WTC11 (cell line): ENCODE results near the gene ASMT.

Experiments used
- CBFB ChIP-seq: sonication (generic); formaldehyde crosslinking; IDR thresholded peaks from 2 replicates; pipeline ENCODE4 v1.8.1; 2022; ENCODE audit warnings: mild to moderate bottlenecking, low read depth, missing genetic modification reagents
- CTCF ChIP-seq: fragments of 200-600 bp; IDR thresholded peaks from 2 replicates; pipeline ENCODE4 v1.8.0; 2022; ENCODE audit warnings: antibody characterized with exemption
- FOXJ3 ChIP-seq: sonication (generic); formaldehyde crosslinking; IDR thresholded peaks from 2 replicates; pipeline ENCODE4 v1.9.0; 2021; ENCODE audit warnings: missing genetic modification reagents, mild to moderate bottlenecking, borderline replicate concordance
- HMGXB4 ChIP-seq: sonication (generic); formaldehyde crosslinking; IDR thresholded peaks from 2 replicates; pipeline ENCODE4 v1.8.1; 2023; ENCODE audit warnings: mild to moderate bottlenecking, moderate library complexity, missing genetic modification reagents
- NFATC4 ChIP-seq: fragments of 250-450 bp; sonication (Bioruptor Pico); IDR thresholded peaks from 2 replicates; pipeline ENCODE4 v1.9.0; 2021; ENCODE audit warnings: mild to moderate bottlenecking
- NFE2L1 ChIP-seq: sonication (generic); formaldehyde crosslinking; IDR thresholded peaks from 2 replicates; pipeline ENCODE4 v1.8.1; 2023; ENCODE audit warnings: missing genetic modification reagents
- NR1H2 ChIP-seq: sonication (generic); formaldehyde crosslinking; IDR thresholded peaks from 2 replicates; pipeline ENCODE4 v1.9.0; 2021; ENCODE audit warnings: mild to moderate bottlenecking, moderate library complexity, missing genetic modification reagents
- USF2 ChIP-seq: sonication (generic); formaldehyde crosslinking; IDR thresholded peaks from 2 replicates; pipeline ENCODE4 v1.8.1; 2023; ENCODE audit warnings: mild to moderate bottlenecking, missing genetic modification reagents, moderate library complexity
- ZNF121 ChIP-seq: sonication (generic); formaldehyde crosslinking; IDR thresholded peaks from 2 replicates; pipeline ENCODE4 v1.8.0; 2023; ENCODE audit warnings: missing genetic modification reagents
- ZNF219 ChIP-seq: sonication (generic); formaldehyde crosslinking; IDR thresholded peaks from 2 replicates; pipeline ENCODE4 v1.8.0; 2023; ENCODE audit warnings: missing genetic modification reagents, mild to moderate bottlenecking, borderline replicate concordance
- ZNF232 ChIP-seq: sonication (generic); formaldehyde crosslinking; IDR thresholded peaks from 2 replicates; pipeline ENCODE4 v1.8.0; 2022; ENCODE audit warnings: mild to moderate bottlenecking, missing genetic modification reagents
- TF ChIP-seq, protein P1 (sequence below): sonication (generic); formaldehyde crosslinking; IDR thresholded peaks from 2 replicates; pipeline ENCODE4 v1.8.1; 2023; ENCODE audit warnings: mild to moderate bottlenecking, missing genetic modification reagents

- TF ChIP-seq ZNF219 (no peak), CTCF (no peak), NR1H2 (no peak), CBFB (CRISPR knock-in tag) (no peak), USF2 (CRISPR knock-in tag) (no peak), ZNF232 (CRISPR knock-in tag) (no peak), ZNF121 (CRISPR knock-in tag) (no peak), FOXJ3 (CRISPR knock-in tag) (no peak), NFATC4 (no peak), HMGXB4 (CRISPR knock-in tag) (no peak), NFE2L1 (CRISPR knock-in tag) (no peak)
- TF ChIP-seq, protein P1, sequence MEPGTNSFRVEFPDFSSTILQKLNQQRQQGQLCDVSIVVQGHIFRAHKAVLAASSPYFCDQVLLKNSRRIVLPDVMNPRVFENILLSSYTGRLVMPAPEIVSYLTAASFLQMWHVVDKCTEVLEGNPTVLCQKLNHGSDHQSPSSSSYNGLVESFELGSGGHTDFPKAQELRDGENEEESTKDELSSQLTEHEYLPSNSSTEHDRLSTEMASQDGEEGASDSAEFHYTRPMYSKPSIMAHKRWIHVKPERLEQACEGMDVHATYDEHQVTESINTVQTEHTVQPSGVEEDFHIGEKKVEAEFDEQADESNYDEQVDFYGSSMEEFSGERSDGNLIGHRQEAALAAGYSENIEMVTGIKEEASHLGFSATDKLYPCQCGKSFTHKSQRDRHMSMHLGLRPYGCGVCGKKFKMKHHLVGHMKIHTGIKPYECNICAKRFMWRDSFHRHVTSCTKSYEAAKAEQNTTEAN (CRISPR knock-in tag) = no peak
Measured at GRCh38 chrX:1629244-1629643, 14.4 kb downstream of the ASMT start.
